Upper lobe of right lung (tissue), 1 donor: ENCODE data around the gene MAP4K3. TPM values are rescaled to one million over a fixed set of nuclear protein-coding genes. Genes with fewer than 3 reads are reported as not detected.
A peak's percentile ranks its signal among the peaks of the same experiment; 100 is the strongest.

Source experiments
- ATAC-seq: fragments of 200-7000 bp; cut with Tn5 transposase; one replicate; pipeline ENCODE4 v1.9.1; 2020; ENCODE audit warnings: mild to moderate bottlenecking, moderate library complexity
- DNase-seq: peaks from one replicate; pipeline ENCODE4 v3.0.0-alpha.2; 2020
- H3K27ac ChIP-seq: fragments of 200-600 bp; one replicate; pipeline ENCODE4 v1.8.0; 2022
- H3K27me3 ChIP-seq: fragments of 200-600 bp; one replicate; pipeline ENCODE4 v1.8.0; 2022; ENCODE audit warnings: mild to moderate bottlenecking
- H3K36me3 ChIP-seq: fragments of 200-600 bp; one replicate; pipeline ENCODE4 v1.8.0; 2022
- H3K4me1 ChIP-seq: fragments of 200-600 bp; one replicate; pipeline ENCODE4 v1.8.0; 2022
- H3K4me3 ChIP-seq: fragments of 200-600 bp; one replicate; pipeline ENCODE4 v1.8.0; 2022; ENCODE audit warnings: mild to moderate bottlenecking
- H3K9me3 ChIP-seq: fragments of 200-600 bp; one replicate; pipeline ENCODE4 v1.8.0; 2022
- intact Hi-C: fragments of 100-400 bp; cut with DNase I; formaldehyde crosslinking; loops from one replicate; pipeline ENCODE4 v1.11.0; 2022
- total RNA-seq: library from RNA; stranded (reverse); fragmentation: NEBNext Ultra II Directional; extraction: Animal tissue kit (Norgen Biotek cat#: 25700); gene quantifications from one replicate; pipeline ENCODE4 v1.2.1, GENCODE V29; 2021
- TF ChIP-seq, protein P1 (sequence below): fragments of 200-600 bp; IDR thresholded peaks from one replicate; pipeline ENCODE4 v1.8.0; 2022; ENCODE audit warnings: antibody characterized with exemption
- donor health status: DM: no; HTN: yes; CAD: no; lungs with severe emphysema.

The MAP4K3 gene
- total RNA-seq, 1 donor from 2014 or later, result 55.5 TPM

DNA sequence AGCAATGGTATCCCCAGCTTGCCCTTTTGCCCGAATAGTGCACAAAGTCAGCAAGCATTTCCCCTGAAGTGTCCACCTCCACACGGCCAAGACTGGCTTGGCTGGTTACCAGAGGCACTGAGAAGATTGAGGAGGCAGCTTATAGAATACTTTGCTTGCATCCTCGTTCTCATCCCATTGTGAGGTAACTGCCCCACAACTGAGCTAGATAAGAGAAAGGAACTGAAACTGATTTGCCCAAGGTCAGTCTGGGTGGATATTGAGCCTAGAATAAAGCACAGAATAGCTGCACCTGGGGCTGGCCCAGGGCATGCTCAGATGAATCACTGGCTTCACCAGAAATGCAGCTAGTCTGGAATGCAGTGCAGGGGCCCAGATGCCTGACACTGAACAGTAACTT lies 32.7 kb upstream of the MAP4K3 start:
- peaks cover 17% of the 10 kb centered on the region for H3K4me1 ChIP-seq
- H3K4me3 ChIP-seq, result no peak overlapping the region
- TF ChIP-seq, protein P1, sequence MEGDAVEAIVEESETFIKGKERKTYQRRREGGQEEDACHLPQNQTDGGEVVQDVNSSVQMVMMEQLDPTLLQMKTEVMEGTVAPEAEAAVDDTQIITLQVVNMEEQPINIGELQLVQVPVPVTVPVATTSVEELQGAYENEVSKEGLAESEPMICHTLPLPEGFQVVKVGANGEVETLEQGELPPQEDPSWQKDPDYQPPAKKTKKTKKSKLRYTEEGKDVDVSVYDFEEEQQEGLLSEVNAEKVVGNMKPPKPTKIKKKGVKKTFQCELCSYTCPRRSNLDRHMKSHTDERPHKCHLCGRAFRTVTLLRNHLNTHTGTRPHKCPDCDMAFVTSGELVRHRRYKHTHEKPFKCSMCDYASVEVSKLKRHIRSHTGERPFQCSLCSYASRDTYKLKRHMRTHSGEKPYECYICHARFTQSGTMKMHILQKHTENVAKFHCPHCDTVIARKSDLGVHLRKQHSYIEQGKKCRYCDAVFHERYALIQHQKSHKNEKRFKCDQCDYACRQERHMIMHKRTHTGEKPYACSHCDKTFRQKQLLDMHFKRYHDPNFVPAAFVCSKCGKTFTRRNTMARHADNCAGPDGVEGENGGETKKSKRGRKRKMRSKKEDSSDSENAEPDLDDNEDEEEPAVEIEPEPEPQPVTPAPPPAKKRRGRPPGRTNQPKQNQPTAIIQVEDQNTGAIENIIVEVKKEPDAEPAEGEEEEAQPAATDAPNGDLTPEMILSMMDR, result no peak
- no peaks in the 10 kb centered on the region for H3K27me3 ChIP-seq
- peaks cover 5% of the 10 kb centered on the region for H3K36me3 ChIP-seq
- H3K27ac ChIP-seq, result peak overlapping the region; percentile 52
- DNase-seq (no peak), ATAC-seq (peak; percentile 76)
- intact Hi-C loops, result no loop called here
- H3K9me3 ChIP-seq, result no peaks in the 10 kb centered on the region

DNA sequence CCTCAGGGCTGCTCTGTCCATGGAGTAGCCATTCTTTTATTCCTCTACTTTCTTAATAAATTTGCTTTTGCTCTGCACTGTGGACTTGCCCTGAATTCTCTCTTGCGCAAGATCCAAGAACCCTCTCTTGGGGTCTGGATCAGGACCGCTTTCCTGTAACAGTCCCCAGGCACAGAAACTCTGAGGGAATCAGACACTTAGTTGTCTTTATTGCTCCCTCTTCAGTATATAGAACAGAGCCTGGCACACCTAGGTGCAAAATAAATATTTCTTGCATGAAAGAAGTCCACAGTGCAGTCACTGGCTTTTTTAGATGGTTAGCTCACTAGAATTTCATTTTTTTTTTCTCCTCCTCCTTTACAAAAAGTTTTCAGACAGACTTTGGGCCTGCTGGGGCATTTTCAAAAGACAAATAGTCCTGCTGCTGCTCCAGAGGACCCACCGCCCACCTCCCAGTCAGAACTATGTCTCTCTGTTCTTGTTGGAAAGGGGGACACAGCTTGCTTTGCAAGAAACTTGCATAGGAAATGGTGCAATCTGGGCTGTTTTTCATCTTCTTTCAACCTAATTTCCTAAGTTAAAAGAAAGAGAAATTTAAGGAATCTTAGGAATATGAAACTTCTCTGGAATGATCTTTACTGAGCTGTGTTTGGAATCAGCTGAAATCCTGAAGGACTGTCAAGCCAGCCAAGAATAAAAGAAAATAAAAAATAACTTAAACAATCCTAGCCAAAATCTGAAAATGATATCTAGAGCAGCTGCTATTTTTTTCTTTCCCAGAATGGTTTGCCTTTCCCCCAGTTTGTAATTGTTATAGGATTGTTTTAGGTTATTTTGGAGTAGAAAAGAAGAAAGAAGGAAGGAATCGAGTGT lies 31.7 kb upstream of the MAP4K3 start:
- H3K4me3 ChIP-seq, result no peak overlapping the region
- no peak for ATAC-seq
- H3K36me3 ChIP-seq, result peaks cover 3% of the 10 kb centered on the region
- TF ChIP-seq, protein P1, result no peak
- H3K27me3 ChIP-seq, result no peaks in the 10 kb centered on the region
- H3K9me3 ChIP-seq, result no peaks in the 10 kb centered on the region
- peak overlapping the region; percentile 65 for H3K27ac ChIP-seq
- intact Hi-C loops, result no loop called here
- peaks cover 17% of the 10 kb centered on the region for H3K4me1 ChIP-seq
- DNase-seq, result no peak

DNA sequence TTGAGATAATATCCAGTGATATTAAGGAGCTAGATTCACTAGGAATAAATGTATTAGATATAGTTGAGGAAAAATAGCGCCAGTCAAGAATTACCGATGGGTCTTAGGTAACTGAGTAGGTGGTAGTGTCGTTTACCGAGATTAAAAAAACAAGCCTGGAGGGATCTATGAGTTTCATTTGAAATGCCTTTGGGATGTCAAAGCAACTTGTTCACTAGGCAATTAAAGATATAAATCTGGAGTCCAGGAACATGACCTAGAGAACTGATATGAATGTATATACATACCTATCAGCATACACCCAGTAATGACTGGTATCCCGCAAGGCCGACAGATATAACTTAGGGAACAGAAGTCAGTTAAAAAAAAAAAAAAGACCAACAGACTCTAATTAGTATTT lies 29.2 kb upstream of the MAP4K3 start:
- ATAC-seq (no peak), DNase-seq (no peak)
- intact Hi-C loops, result no loop called here
- H3K4me1 ChIP-seq, result peaks cover 17% of the 10 kb centered on the region
- TF ChIP-seq, protein P1, result no peak
- no peaks in the 10 kb centered on the region for H3K36me3 ChIP-seq
- no peaks in the 10 kb centered on the region for H3K9me3 ChIP-seq
- no peak overlapping the region for H3K4me3 ChIP-seq
- H3K27ac ChIP-seq, result no peak overlapping the region
- no peaks in the 10 kb centered on the region for H3K27me3 ChIP-seq

DNA sequence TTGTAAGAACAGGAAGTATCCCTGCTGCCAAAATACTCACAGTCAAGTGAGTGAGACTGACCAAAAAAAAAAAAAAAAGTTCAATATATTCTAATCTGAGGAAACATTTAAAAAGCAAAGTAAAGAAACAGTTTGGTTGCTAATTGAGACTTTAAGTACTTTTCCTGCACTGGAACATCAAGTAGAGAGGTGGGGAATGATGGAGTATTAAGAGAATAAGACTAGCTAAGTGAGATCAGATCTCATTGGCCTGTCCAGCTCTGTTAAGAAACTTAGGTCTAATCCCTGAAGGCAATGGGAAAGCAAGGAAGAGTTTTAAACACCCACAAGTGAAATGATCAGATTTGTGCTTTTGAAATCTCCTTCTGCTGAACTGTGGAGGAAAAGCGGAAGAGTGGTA lies 27.8 kb upstream of the MAP4K3 start:
- TF ChIP-seq, protein P1, result no peak
- H3K27ac ChIP-seq, result peak overlapping the region; percentile 18
- H3K36me3 ChIP-seq, result no peaks in the 10 kb centered on the region
- DNase-seq (no peak), ATAC-seq (peak; percentile 48)
- no peaks in the 10 kb centered on the region for H3K27me3 ChIP-seq
- peaks cover 13% of the 10 kb centered on the region for H3K4me1 ChIP-seq
- H3K9me3 ChIP-seq, result no peaks in the 10 kb centered on the region
- intact Hi-C loops, result no loop called here
- no peak overlapping the region for H3K4me3 ChIP-seq

DNA sequence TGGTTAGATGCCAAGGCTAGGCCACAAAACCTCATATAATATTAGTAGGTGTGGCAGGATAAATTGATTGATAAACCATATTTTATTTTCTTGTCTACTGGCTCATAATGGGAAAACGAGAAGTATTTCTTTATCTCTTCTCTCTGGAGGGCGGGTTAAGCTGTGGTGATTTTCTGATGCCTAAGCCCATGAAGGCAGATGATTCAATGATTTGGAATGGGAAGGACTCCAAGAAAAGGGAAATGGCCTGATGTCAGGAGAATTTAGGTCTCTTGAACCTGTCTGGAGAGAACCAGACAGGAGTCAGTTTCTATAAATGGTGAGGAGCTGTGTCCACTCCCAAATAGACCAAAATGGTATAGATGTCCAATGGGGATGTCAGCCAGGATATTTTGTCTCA lies 18.7 kb upstream of the MAP4K3 start:
- TF ChIP-seq, protein P1, result no peak
- H3K27ac ChIP-seq, result no peak overlapping the region
- intact Hi-C loops, result no loop called here
- peaks cover 16% of the 10 kb centered on the region for H3K36me3 ChIP-seq
- H3K27me3 ChIP-seq, result no peaks in the 10 kb centered on the region
- H3K4me3 ChIP-seq, result no peak overlapping the region
- DNase-seq (no peak), ATAC-seq (no peak)
- no peaks in the 10 kb centered on the region for H3K9me3 ChIP-seq
- no peaks in the 10 kb centered on the region for H3K4me1 ChIP-seq
